Fibroblast of skin of abdomen (primary cell): ENCODE measurements around the gene PLEKHS1.
"Not testable (repeated sequence)": the region's sequence is repeated elsewhere in the genome, so short reads cannot be mapped to it uniquely, and the experiment has no call there.

ENCODE experiments used
- DNase-seq: peaks from one replicate; pipeline ENCODE4 v3.0.0-alpha.2; 2013

PLEKHS1 gene

DNA sequence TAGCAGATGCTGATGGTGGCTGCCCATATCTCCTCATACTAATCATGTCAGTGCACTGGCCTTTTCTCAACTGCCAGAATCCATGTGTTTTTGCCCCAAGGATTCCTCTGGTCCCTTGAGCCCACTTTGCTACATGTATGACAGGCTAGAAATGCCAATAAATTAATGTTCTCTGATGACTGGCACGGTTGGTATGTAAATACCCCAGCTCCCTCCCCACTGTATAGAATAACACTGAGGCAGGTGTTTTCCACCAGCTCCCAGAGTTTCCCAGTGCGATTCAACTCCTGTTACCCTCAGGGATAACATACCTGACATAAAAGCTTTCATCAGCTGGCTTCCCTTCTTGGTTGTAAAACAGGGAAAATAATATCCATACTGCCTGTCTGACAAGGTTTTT lies 9.0 kb upstream of the PLEKHS1 start:
- DNase-seq = no peak

- DNase-seq = no peak
These were observed 7.9 kb upstream of the PLEKHS1 start for GRCh38 chr10:113743594-113743993.

- DNase-seq = no peak
These were observed 6.1 kb upstream of the PLEKHS1 start for GRCh38 chr10:113745374-113745773.

- DNase-seq = peak; percentile 39
These were observed 5.1 kb upstream of the PLEKHS1 start for GRCh38 chr10:113746217-113746957.

GRCh38 chr10:113752553-113752952 lies 1.1 kb downstream of the PLEKHS1 start:
- DNase-seq = no peak

- DNase-seq = no peak
These were observed 1.7 kb downstream of the PLEKHS1 start for GRCh38 chr10:113753020-113753692.

GRCh38 chr10:113754125-113754524 lies 2.6 kb downstream of the PLEKHS1 start:
- DNase-seq = no peak

DNA sequence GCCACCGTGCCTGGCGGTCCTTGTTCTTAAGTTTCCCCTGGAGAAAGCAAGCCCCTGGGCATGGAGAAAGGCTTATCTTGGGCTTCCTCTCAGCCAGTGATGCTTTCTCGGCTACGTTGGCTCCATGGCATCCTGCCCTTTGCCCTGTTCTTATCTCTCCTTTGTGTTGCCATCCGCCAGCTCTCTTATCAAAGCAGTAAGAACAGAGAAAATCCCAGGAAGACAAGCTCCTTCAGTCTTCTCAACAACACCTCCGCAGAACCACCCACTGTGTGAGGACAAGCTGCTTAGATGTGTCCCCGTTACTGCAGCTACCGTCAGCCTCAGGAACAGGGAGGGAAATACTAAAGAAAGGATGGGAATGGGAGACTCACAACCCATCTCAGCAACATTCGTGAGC lies 3.3 kb downstream of the PLEKHS1 start:
- no peak for DNase-seq

DNA sequence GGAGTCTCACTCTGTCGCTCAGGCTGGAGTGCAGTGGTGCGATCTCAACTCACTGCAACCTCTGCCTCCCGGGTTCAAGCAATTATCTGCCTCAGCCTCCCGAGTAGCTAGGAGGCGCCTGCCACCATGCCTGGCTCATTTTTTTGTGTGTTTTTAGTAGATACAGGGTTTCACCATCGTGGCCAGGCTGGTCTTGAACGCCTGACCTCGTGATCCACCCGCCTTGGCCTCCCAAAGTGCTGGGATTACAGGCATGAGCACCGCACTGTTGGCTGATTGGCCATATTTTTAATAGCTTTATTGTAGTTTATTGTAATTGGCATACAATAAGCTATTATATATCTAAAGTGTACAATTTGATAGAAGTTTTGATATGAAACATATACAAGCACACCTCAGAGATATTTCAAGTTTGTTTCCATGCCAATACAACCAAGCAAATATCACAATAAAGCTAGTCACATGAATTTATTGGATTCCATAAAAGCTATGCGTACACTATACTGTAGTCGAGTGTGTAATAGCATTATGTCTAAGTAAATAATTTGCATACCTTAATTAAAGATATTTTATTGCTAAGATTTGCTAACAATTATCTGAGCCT lies 5.6 kb downstream of the PLEKHS1 start:
- no peak for DNase-seq

DNA sequence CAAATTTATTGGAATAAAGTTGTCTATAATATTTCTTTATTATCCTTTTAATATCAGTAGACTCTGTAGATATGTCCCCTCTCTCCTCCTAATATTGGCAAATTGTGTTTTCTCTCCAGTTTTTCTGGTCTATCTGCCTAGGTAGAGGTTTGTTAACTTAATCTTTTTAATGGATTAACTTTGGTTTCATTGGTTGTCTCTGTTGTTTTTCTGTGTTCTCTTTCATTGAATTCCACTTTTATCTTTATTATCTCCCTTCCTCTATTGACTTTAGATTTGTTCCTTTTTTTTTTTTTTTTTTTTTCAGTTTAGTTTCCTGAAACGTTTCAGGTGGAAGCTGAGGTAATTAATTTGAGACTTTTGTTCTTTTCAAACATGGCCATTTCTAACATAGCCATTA lies 10.6 kb downstream of the PLEKHS1 start:
- DNase-seq = no peak

- no peak for DNase-seq
These were observed 13.1 kb downstream of the PLEKHS1 start for GRCh38 chr10:113764582-113764981.

DNA sequence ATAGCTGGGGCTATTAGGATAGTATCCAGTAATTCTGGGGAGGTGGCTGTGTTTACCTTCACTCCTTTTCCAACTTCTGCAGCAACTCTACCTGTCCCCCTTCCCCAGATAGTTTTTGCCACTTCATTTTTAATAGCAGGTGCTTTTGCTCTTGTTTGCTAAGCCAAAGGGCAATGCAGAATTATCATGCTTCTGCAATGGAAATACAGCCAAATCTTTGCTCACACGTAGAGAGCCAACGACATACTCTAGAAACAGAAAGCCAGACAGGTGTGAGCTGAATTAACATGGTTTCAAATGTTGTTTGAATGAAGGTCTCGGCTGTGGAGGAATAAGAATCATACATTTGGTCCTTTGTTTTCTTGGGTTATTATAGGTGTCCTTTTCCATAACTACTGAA lies 14.4 kb downstream of the PLEKHS1 start:
- no peak for DNase-seq

DNA sequence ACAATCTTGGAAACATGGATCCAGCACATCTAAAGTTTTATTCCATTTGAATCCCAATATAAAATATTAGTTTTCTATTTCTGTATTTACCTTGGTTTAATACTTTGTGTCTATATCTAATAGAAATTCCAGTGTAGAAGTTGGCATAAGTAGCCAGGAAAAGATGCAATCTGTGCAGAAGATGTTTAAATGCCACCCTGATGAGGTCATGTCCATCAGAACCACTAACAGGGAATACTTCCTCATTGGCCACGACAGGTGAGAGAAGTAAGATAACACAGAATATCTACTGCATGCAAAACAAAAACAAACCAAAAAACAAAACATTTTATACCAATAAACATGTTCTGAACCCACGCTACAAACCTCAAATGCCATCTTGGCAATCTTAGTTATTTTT lies 15.7 kb downstream of the PLEKHS1 start:
- DNase-seq = no peak

DNA sequence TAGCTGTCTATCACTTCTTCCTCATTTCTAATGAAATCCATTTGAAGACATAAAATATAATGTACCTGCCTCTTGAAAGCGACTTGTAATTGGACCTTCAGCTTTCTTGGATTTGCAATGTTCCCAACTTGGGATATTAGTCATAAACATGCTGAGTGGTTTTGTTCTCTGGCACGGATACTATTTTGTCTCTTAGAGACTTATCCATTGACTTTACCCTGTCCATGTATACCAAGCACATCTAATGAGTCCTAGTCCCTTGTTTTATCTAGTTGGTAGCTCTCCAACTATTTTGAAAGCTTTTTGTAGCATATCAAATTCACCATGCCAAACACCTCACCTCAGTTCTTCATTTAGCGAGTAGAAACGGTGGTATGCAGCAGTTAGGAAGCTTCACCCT lies 18.9 kb downstream of the PLEKHS1 start:
- DNase-seq = no peak

DNA sequence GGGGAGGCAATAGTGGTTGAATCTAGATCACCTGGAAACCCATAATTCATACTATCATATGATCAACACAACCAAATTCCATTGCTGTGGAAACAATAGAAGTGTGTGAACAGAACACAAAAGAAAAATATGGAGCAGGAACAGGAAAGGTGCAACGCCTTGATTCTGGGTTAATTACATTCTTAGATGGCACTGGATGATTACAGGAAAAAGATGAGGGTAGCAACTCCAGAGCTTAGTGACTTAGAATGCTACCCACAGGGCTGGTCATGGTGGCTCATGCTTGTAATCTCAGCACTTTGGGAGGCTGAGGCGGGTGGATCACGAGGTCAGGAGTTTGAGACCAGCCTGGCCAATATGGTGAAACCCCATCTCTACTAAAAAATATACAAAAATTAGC lies 19.6 kb downstream of the PLEKHS1 start:
- DNase-seq = not testable (repeated sequence)

DNA sequence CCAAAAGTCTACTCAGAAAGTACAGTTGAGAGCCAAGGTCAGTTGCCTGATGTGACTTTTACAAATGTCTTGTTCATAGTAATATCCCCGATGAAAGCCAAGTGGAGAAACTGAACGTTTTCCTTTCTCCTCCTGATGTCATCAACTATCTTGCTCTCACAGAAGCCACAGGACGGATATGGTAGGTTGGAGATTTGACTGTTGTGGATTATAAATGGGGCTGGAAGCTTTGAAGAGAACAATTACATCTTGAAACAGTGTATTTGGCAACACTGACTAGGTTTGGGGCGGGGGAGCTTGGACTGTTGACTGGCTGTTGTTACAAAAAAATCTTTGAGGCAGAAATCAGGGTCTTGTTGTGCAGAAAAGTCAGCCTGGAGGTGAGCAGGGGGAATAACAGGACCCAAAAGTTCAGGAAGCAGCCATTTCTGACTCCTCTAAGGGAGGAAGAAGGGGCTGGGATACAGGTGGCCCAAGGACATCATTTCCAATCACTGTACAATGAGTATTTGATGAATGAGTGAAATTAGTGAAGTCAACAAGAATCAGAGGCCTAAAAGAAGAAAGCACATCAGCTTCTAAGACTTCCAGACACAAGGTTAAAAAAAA lies 24.3 kb downstream of the PLEKHS1 start:
- no peak for DNase-seq

GRCh38 chr10:113776553-113776952 lies 25.1 kb downstream of the PLEKHS1 start:
- no peak for DNase-seq

- no peak for DNase-seq
These were observed 29.3 kb downstream of the PLEKHS1 start for GRCh38 chr10:113780681-113781250.

DNA sequence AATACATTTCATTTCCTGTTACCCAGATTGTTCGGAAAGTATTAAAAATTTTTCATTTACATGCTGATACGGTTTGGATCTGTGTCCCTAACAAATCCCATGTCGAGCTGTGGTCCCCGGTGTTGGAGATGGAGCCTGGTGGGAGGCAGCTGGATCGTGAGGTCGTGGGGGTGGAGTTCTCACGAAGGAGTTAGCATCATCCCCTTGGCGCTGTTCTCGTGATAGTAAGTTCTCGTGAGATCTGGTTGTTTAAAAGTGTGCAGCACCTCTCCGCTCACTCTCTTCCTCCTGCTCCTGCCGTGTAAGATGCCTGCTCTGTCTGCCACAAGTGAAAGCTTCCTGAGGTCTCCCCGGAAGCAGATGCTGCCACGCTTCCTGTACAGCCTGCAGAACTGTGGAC lies 30.9 kb downstream of the PLEKHS1 start:
- no peak for DNase-seq

DNA sequence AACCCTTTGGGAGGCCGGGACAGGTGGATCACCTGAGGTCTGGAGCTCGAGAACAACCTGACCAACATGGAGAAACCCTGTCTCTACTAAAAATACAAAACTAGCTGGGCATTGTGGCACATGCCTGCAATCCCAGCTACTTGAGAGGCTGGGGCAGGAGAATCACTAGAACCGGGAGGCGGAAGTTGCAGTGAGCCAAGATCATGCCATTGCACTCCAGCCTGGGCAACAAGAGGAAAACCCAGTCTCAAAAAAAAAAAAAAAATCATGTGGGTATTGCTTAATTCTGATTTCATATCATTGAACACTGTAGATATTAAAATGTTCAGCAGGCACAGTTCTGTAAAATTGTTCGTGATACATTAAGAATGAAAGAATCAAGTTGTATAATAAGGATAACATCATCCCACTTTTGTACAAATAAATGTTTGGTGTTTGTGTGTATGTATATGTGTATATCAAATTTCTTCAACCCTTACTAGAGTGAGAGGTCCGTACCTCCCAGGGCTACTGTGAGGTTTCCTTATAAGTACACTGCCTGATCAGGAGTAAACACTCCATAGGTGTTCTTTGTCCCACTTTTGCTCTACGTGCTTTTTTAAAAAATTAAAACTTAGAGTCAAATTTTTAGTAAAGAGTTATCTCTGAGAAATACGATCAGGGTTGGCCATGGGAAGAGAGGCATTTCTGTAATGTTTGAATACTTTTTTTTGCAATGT lies 31.7 kb downstream of the PLEKHS1 start:
- DNase-seq = no peak

DNA sequence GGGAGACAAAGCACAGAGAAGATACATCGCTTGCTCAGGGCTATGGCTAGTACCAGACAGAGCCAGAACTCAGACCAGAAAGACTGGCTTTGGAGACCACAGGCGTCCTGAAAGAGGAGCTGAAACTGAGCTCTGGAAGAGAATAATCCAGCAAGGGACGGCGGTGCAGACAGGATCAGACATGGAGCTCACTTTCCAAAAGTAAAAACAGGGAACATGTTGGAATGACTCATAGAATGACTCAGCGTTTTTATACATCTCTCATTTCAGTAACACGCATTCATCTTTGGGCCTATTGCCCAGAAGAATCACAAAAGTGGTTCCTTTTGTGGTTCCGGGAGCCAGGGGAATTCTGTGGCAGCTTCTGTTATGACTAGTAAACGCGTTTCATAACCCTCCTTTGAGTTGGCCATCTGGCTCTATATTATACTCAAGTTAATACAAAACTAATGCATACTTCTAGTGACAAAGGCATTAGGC lies 37.2 kb downstream of the PLEKHS1 start:
- DNase-seq = peak; percentile 97

DNA sequence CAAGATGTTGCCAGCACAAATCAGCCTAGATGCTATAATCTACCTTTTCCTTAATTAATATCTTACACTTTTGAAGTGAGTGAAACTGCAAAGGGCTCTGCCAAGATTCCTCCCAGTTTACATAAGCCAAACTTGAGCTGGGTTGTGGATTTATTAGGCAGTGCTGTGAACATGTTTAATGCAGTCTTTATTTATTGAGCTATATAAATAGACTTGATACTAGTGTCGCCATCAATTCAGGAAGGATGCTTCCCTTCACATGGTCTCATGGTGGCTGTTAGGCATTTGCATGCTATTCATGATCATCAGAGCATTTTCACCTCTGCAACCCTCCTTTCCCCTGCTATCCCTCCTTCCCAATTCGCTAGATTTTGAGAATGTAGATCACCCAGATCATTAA lies 40.2 kb downstream of the PLEKHS1 start:
- no peak for DNase-seq
